ENCODE results near the gene SIX3. TPM values are rescaled to one million over a fixed set of nuclear protein-coding genes. Genes with fewer than 3 reads are reported as not detected.

SIX3 gene
- total RNA-seq = not detected
- long read RNA-seq = 0 reads

DNA sequence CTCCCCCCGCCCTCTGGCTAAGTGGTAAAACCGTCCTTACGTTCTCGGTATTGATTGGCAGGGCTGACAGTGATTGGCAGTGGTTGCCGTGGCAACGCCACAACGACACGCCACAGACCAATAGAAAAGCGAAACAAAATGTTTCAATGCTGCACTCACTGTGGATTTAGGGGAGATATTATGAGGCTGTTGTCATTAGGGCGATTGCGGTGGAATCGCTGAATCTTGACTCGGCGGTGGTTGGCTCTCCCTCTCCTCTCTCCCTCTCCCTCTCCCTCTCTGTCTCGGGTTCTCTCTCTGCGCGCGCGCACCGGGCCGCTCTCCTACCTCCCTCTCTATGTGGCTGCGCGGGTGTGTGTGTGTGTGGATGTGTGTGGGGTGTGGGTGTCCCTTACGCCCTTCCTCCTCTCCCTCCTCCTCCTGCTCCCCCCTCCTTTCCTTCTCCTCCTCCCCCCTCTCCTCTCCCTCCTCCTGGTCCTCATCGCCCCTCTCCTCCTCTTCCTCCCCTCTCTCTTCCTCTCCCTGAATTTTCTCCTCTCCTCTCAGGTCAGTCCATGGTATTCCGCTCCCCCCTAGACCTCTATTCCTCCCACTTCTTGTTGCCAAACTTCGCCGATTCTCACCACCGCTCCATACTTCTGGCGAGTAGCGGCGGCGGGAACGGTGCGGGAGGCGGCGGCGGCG is at the start of gene SIX3:
Gene SIX3, plus strand, starts transcription at position 152 of the 684 bp plus-strand sequence. Its CDS starts 403 bp downstream, at position 555.
- no peaks in the 10 kb centered on the region for H3K36me3 ChIP-seq
- TF ChIP-seq, protein P1, sequence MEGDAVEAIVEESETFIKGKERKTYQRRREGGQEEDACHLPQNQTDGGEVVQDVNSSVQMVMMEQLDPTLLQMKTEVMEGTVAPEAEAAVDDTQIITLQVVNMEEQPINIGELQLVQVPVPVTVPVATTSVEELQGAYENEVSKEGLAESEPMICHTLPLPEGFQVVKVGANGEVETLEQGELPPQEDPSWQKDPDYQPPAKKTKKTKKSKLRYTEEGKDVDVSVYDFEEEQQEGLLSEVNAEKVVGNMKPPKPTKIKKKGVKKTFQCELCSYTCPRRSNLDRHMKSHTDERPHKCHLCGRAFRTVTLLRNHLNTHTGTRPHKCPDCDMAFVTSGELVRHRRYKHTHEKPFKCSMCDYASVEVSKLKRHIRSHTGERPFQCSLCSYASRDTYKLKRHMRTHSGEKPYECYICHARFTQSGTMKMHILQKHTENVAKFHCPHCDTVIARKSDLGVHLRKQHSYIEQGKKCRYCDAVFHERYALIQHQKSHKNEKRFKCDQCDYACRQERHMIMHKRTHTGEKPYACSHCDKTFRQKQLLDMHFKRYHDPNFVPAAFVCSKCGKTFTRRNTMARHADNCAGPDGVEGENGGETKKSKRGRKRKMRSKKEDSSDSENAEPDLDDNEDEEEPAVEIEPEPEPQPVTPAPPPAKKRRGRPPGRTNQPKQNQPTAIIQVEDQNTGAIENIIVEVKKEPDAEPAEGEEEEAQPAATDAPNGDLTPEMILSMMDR (IDR thresholded peaks at IDR 0.05) = no peak
- intact Hi-C loops (cut with DNase I) = no loop called here
- H3K4me3 ChIP-seq = peak within 1 kb of the TSS; percentile 38
- ATAC-seq = peak in 1 of 2 donors; percentile 33
- peaks cover 95% of the 10 kb centered on the region for H3K27me3 ChIP-seq (ENCODE audit: low read depth)
- no peaks in the 10 kb centered on the region for H3K9me3 ChIP-seq
- no peak within 1 kb of the TSS for H3K27ac ChIP-seq
- peaks cover 49% of the 10 kb centered on the region for H3K4me1 ChIP-seq
- no peak for DNase-seq

GRCh38 chr2:44894058-44894457 is 47.4 kb upstream of the SIX3 start:
- no peak for ATAC-seq
- Histone ChIP-seq H3K9me3 (no peaks in the 10 kb centered on the region), H3K27me3 (ENCODE audit: low read depth) (peaks cover 1% of the 10 kb centered on the region), H3K36me3 (no peaks in the 10 kb centered on the region), H3K27ac (no peak overlapping the region), H3K4me1 (no peaks in the 10 kb centered on the region), H3K4me3 (no peak overlapping the region)
- TF ChIP-seq, protein P1 (IDR thresholded peaks at IDR 0.05) = no peak
- intact Hi-C loops (cut with DNase I) = no loop called here
- no peak for DNase-seq

- Histone ChIP-seq H3K9me3 (no peaks in the 10 kb centered on the region), H3K27me3 (ENCODE audit: low read depth) (peaks cover 11% of the 10 kb centered on the region), H3K4me1 (no peaks in the 10 kb centered on the region), H3K27ac (no peak overlapping the region), H3K36me3 (no peaks in the 10 kb centered on the region), H3K4me3 (no peak overlapping the region)
- intact Hi-C loops (cut with DNase I) = no loop called here
- TF ChIP-seq, protein P1 (IDR thresholded peaks at IDR 0.05) = no peak
- DNase-seq = no peak
- no peak for ATAC-seq
Observed at GRCh38 chr2:44895061-44895460, 46.4 kb upstream of the SIX3 start.

GRCh38 chr2:44897406-44897805 is 44.1 kb upstream of the SIX3 start:
- intact Hi-C loops (cut with DNase I) = no loop called here
- ATAC-seq (no peak), DNase-seq (no peak)
- Histone ChIP-seq H3K9me3 (no peaks in the 10 kb centered on the region), H3K4me1 (no peaks in the 10 kb centered on the region), H3K36me3 (no peaks in the 10 kb centered on the region), H3K4me3 (no peak overlapping the region), H3K27ac (no peak overlapping the region), H3K27me3 (ENCODE audit: low read depth) (peaks cover 12% of the 10 kb centered on the region)
- TF ChIP-seq, protein P1 (IDR thresholded peaks at IDR 0.05) = no peak

DNA sequence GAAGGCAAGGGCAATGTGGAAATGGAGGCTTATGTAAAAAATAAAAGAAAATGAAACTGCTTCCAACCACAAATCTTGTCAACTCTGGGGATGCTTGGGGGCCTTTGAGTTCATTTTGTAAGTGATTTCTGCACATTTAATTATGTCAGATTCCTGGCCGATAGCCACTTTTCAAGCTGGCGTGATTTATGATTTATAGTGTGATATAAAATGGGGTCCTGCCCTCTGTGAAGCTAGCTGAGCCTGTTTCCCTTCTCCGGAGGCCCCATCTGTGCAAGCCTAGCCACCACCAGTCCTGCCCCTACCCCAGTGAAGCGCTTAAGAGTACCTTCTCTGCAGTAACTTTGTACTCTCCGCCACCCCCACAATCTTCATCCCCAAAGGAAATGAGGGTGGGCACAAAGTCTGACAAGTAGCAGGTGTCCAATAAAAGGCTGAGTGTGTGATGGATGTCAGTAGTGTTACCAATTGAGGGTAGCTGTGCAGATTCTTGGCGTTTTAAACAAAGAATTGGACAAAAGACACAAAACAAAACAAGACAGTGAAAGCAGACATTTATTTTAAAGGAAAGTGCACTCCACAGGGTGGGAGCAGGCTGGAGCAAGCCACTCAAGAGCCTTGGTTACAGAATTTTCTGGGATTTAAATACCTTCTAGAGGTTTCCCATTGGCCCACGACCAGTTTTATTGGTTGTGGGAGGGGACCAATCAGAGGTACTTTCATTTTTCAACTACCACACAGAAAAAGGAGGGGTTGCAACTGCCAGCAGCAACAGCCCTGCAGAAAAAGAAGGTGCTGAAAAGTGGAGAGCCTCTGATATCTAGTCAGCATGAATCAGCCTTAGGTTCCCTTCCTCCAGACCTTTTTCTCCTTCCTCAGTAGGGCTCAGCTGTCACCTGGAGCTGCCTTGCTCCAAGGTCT is 39.0 kb upstream of the SIX3 start:
- Histone ChIP-seq H3K27me3 (ENCODE audit: low read depth) (peaks cover 24% of the 10 kb centered on the region), H3K36me3 (no peaks in the 10 kb centered on the region), H3K4me3 (no peak overlapping the region), H3K4me1 (no peaks in the 10 kb centered on the region), H3K27ac (no peak overlapping the region), H3K9me3 (no peaks in the 10 kb centered on the region)
- intact Hi-C loops (cut with DNase I) = no loop called here
- DNase-seq (no peak), ATAC-seq (no peak)
- TF ChIP-seq, protein P1 (IDR thresholded peaks at IDR 0.05) = no peak

All from lower lobe of right lung (tissue), 2 donors.